ENCODE measurements around the gene PDE4B. TPM values are rescaled to one million over a fixed set of nuclear protein-coding genes. Genes with fewer than 3 reads are reported as not detected.

The PDE4B gene
- total RNA-seq, 4 donors from 2014 or later: 5.5 to 13.6 (median 9.3) TPM

GRCh38 chr1:65817891-65818290, 25.2 kb downstream of the PDE4B start:
- no peak for TF ChIP-seq POLR2A (IDR thresholded peaks at IDR 0.05)
- TF ChIP-seq CTCF (IDR thresholded peaks at IDR 0.05): no peak
- no peak for DNase-seq (ENCODE audit: low spot score in 2 of 2)
- intact Hi-C loops (cut with DNase I; ENCODE audit: low total_unique reads): no loop called here
- no peak overlapping the region for H3K4me3 ChIP-seq (ENCODE audit: low read depth, poor library complexity, severe bottlenecking)

- WGBS, 2 donors: 82 to 96% methylated on average over 1 of the region's 1 CpG
- intact Hi-C loops (cut with DNase I; ENCODE audit: low total_unique reads): no loop called here
- no peak for DNase-seq (ENCODE audit: low spot score in 2 of 2)
- TF ChIP-seq POLR2A (IDR thresholded peaks at IDR 0.05) (no peak), CTCF (IDR thresholded peaks at IDR 0.05) (no peak)
- H3K4me3 ChIP-seq (ENCODE audit: low read depth, poor library complexity, severe bottlenecking): no peak overlapping the region
Measured at GRCh38 chr1:65818966-65819365, 26.3 kb downstream of the PDE4B start.

- TF ChIP-seq POLR2A (IDR thresholded peaks at IDR 0.05): no peak
- TF ChIP-seq CTCF (IDR thresholded peaks at IDR 0.05): no peak
- H3K4me3 ChIP-seq (ENCODE audit: low read depth, poor library complexity, severe bottlenecking): no peak overlapping the region
- no peak for DNase-seq (ENCODE audit: low spot score in 2 of 2)
- intact Hi-C loops (cut with DNase I; ENCODE audit: low total_unique reads): no loop called here
- 86 to 91% methylated on average over 1 of the region's 1 CpG for WGBS, 2 donors
Measured at GRCh38 chr1:65820983-65821382, 28.3 kb downstream of the PDE4B start.

GRCh38 chr1:65821386-65821785, 28.7 kb downstream of the PDE4B start:
- no peak for TF ChIP-seq POLR2A (IDR thresholded peaks at IDR 0.05)
- TF ChIP-seq CTCF (IDR thresholded peaks at IDR 0.05): no peak
- H3K4me3 ChIP-seq (ENCODE audit: low read depth, poor library complexity, severe bottlenecking): no peak overlapping the region
- intact Hi-C loops (cut with DNase I; ENCODE audit: low total_unique reads): no loop called here

GRCh38 chr1:65824103-65824502, 31.4 kb downstream of the PDE4B start:
- intact Hi-C loops (cut with DNase I; ENCODE audit: low total_unique reads): no loop called here
- no peak for TF ChIP-seq POLR2A (IDR thresholded peaks at IDR 0.05)
- TF ChIP-seq CTCF (IDR thresholded peaks at IDR 0.05): no peak

More at GRCh38 chr1:65821386-65821785, 28.7 kb downstream of the PDE4B start:
- no peak for DNase-seq (ENCODE audit: low spot score in 2 of 2)

GRCh38 chr1:65825741-65826140, 33.0 kb downstream of the PDE4B start:
- intact Hi-C loops (cut with DNase I; ENCODE audit: low total_unique reads): no loop called here
- 64 to 69% methylated on average over 1 of the region's 1 CpG for WGBS, 2 donors
- TF ChIP-seq POLR2A (IDR thresholded peaks at IDR 0.05) (no peak), CTCF (IDR thresholded peaks at IDR 0.05) (no peak)

More at GRCh38 chr1:65824103-65824502, 31.4 kb downstream of the PDE4B start:
- DNase-seq (ENCODE audit: low spot score in 2 of 2): no peak
- no peak overlapping the region for H3K4me3 ChIP-seq (ENCODE audit: low read depth, poor library complexity, severe bottlenecking)

More at GRCh38 chr1:65825741-65826140, 33.0 kb downstream of the PDE4B start:
- no peak for DNase-seq (ENCODE audit: low spot score in 2 of 2)
- no peak overlapping the region for H3K4me3 ChIP-seq (ENCODE audit: low read depth, poor library complexity, severe bottlenecking)

Measured in lower leg skin (tissue), 4 donors.